PFSK-1 (cell line): ENCODE results near the gene RAB8A.

Experiments
- POLR2AphosphoS5 ChIP-seq: IDR thresholded peaks from 2 replicates; pipeline ENCODE4 v1.6.1; 2012; ENCODE audit warnings: low read depth, mild to moderate bottlenecking, control low read depth, low read length, moderate library complexity
- SIN3A ChIP-seq: IDR thresholded peaks from 2 replicates; pipeline ENCODE4 v1.6.1; 2012; ENCODE audit warnings: mild to moderate bottlenecking, low read length, moderate library complexity, borderline replicate concordance; ENCODE audit not compliant: insufficient read depth
- TAF1 ChIP-seq: IDR thresholded peaks from 2 replicates; pipeline ENCODE4 v1.6.1; 2012; ENCODE audit warnings: low read length, control low read depth, borderline replicate concordance; ENCODE audit not compliant: insufficient read depth
- TF ChIP-seq, protein P1 (sequence below), 2 experiments: IDR thresholded peaks; 2 replicates each; pipeline versions ENCODE4 v1.6.1 to v1.8.0; 2011 to 2012; ENCODE audit warnings: low read depth in 2 of 2, low read length in 2 of 2, control low read depth in 1 of 2, inconsistent platforms in 1 of 2, mild to moderate bottlenecking in 1 of 2, moderate library complexity in 1 of 2; ENCODE audit not compliant: insufficient read depth in 1 of 2

DNA sequence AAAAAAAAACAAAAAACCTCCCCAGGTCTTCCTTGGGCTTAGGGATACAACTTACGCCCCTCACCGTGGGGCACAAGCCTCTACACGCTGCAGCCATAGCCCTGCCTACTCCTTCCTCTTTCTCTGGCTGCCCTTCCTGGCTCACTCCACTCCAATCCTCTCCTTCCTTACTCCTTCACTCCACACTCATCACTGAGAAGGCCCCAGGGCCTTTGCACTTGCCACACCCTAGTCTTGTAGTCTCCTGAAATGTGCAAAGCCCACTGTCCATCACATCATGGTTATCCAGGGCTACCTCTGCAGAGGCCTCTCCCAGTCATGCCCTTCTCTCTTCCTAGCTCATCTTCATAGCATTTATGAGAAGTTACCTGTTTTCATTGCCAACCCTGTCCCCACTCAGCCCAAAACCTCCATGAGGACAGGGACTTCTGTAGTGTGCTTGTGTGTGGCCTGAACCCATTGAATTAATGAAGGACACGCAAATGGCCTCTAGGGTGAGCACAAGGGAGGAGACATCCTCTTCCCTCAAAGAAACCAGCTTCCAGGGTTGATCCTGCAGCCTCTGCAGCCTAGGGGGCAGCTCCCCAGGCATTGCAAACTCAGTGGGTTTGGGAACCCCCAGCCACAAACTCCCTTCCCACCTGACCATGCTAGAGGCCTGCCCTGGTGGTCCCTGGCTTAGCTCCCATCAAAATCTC, 23.9 kb downstream of the RAB8A start:
- no peak for TF ChIP-seq TAF1
- TF ChIP-seq, protein P1, sequence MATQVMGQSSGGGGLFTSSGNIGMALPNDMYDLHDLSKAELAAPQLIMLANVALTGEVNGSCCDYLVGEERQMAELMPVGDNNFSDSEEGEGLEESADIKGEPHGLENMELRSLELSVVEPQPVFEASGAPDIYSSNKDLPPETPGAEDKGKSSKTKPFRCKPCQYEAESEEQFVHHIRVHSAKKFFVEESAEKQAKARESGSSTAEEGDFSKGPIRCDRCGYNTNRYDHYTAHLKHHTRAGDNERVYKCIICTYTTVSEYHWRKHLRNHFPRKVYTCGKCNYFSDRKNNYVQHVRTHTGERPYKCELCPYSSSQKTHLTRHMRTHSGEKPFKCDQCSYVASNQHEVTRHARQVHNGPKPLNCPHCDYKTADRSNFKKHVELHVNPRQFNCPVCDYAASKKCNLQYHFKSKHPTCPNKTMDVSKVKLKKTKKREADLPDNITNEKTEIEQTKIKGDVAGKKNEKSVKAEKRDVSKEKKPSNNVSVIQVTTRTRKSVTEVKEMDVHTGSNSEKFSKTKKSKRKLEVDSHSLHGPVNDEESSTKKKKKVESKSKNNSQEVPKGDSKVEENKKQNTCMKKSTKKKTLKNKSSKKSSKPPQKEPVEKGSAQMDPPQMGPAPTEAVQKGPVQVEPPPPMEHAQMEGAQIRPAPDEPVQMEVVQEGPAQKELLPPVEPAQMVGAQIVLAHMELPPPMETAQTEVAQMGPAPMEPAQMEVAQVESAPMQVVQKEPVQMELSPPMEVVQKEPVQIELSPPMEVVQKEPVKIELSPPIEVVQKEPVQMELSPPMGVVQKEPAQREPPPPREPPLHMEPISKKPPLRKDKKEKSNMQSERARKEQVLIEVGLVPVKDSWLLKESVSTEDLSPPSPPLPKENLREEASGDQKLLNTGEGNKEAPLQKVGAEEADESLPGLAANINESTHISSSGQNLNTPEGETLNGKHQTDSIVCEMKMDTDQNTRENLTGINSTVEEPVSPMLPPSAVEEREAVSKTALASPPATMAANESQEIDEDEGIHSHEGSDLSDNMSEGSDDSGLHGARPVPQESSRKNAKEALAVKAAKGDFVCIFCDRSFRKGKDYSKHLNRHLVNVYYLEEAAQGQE (IDR thresholded peaks at IDR 0.05; ENCODE audit: insufficient read depth in 1 of 2, low read depth in 2 of 2, low read length in 2 of 2) = no peak
- no peak for TF ChIP-seq SIN3A
- TF ChIP-seq POLR2AphosphoS5 = no peak
